Measurements from ENCODE around the gene SLC22A31.

The SLC22A31 gene

DNA sequence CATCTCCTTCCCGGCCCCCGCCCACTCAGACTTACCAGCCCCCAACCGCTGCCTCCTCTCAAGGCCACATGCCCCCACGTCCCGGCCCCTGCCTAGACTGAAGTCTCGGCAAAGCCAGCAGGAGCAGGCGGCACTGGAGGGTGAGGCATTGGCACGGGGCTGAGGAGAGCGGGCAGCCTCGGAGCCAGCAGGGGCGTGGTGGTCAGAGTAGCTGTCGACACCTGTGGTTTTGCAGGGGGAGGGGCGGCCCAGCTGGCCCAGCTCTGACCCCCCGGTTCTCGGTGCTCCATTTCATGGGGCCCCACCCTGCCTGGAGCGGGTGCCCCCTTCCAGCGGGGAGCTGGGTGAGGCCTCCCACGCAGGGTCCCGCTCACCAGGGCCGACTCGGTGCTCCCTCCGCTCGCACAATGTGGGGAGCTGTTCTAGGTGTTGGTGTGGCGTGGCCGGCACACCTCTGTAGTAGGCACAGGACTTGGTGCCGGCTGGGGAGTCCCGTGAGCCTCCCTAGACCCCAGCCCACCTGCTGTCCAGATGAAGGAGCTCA lies 24.1 kb downstream of the SLC22A31 start:
- TF ChIP-seq, protein P1, sequence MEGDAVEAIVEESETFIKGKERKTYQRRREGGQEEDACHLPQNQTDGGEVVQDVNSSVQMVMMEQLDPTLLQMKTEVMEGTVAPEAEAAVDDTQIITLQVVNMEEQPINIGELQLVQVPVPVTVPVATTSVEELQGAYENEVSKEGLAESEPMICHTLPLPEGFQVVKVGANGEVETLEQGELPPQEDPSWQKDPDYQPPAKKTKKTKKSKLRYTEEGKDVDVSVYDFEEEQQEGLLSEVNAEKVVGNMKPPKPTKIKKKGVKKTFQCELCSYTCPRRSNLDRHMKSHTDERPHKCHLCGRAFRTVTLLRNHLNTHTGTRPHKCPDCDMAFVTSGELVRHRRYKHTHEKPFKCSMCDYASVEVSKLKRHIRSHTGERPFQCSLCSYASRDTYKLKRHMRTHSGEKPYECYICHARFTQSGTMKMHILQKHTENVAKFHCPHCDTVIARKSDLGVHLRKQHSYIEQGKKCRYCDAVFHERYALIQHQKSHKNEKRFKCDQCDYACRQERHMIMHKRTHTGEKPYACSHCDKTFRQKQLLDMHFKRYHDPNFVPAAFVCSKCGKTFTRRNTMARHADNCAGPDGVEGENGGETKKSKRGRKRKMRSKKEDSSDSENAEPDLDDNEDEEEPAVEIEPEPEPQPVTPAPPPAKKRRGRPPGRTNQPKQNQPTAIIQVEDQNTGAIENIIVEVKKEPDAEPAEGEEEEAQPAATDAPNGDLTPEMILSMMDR (IDR thresholded peaks at IDR 0.05; ENCODE audit: control insufficient read depth, insufficient read depth, low read depth, low read length, missing control alignments): no peak
- no peak for DNase-seq (ENCODE audit: low read depth)
- no peak overlapping the region for H3K4me3 ChIP-seq (ENCODE audit: control insufficient read depth, low read depth, low read length)

GRCh38 chr16:89175280-89176146 lies 24.8 kb downstream of the SLC22A31 start:
- TF ChIP-seq, protein P1 (IDR thresholded peaks at IDR 0.05; ENCODE audit: control insufficient read depth, insufficient read depth, low read depth, low read length, missing control alignments): no peak
- DNase-seq (ENCODE audit: low read depth): no peak
- H3K4me3 ChIP-seq (ENCODE audit: control insufficient read depth, low read depth, low read length): no peak overlapping the region

DNA sequence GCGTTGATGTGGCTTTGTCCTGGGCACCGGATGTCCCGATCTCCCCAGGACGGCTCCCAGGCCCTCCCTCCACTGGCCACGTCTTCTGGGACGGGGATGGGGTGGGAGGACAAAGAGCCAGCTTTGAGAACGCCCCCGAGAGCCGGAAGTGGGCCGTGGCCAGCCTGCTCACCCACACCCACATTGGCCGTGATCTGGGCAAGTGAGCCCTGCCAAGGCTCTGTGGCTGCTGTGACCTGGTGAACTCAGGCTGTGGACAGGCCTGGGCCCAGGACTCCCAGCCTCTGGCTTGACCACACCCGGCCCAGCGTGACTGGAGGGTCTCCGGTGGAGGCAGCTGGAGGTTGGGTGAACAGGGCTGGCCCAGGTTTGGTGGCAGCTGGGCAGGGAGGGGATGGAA lies 25.5 kb downstream of the SLC22A31 start:
- TF ChIP-seq, protein P1 (IDR thresholded peaks at IDR 0.05; ENCODE audit: control insufficient read depth, insufficient read depth, low read depth, low read length, missing control alignments): no peak
- no peak overlapping the region for H3K4me3 ChIP-seq (ENCODE audit: control insufficient read depth, low read depth, low read length)
- no peak for DNase-seq (ENCODE audit: low read depth)

DNA sequence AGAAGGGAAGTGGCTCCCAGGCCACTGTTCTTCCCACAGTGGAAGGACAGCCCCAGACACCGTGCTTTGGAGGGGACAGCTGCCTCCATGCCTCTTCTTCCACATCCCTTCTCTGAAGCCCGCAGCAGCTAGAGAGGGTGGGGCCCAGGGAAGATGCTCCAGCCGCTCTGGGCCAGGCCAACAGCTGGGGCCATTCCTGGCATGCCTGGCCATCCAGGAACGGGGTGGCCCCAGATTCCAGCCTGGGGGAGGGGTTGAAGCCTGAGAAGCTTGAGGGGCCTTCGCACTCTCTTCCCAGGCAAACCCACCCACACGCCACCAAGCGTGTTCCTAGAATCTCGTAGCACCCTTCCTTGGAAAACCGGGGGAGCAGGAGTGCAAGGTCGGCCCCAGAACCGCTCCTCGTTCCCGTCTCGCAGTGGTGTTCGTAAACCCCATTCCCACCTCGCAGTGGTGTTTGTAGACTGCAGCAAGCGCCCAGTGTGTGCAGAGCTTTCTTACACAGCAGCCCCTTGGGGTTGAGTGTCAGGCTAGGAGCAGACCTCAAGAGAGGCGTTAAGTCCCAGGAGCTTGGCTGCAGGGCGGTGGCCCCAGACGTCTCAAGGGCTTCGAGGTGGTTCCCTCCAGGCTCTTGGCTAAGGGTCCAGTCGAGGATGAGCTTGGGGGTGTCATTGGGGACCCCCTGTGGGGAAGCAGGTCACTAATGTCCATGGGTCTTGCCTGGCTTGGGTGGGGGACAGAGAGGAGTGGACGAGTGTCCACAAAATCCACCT lies 26.1 kb downstream of the SLC22A31 start:
- no peak overlapping the region for H3K4me3 ChIP-seq (ENCODE audit: control insufficient read depth, low read depth, low read length)
- DNase-seq (ENCODE audit: low read depth): no peak
- TF ChIP-seq, protein P1 (IDR thresholded peaks at IDR 0.05; ENCODE audit: control insufficient read depth, insufficient read depth, low read depth, low read length, missing control alignments): no peak

DNA sequence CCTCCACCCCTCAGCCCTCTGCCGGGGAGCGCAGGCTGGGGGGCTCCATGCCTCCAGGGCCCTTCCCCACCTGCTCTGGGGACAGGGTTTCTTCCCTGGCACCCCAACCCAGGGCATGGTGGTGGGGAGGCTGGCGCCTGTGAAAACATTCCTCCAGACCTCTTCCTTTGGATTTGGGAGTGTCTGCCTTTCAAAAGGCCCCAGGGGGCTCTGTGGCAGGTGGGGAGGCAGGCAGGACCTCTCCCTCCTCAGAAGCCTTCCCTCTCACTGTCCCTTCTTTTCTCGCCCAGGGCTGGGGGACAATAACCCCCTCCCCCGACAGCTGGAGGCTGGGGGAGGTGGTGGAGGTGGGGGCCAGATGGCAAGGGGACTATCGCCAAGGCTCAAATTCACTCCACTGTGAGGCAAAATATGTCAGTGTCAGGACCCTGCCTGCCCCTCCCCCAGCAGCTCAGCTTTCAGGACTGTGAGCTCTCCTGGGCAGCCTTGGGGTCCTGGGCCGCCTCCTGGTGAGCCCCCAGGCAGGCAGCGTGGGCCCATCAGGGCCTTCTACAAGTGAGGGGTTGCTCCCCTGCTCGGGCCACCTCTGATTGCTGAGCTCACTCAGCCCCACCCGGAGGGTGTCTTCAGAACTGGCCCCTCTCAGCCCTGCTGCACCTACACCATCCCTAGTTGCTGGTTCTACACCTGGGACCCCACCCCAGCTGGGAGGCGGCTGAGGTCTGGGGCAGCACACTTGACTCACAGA lies 27.0 kb downstream of the SLC22A31 start:
- H3K4me3 ChIP-seq (ENCODE audit: control insufficient read depth, low read depth, low read length): no peak overlapping the region
- TF ChIP-seq, protein P1 (IDR thresholded peaks at IDR 0.05; ENCODE audit: control insufficient read depth, insufficient read depth, low read depth, low read length, missing control alignments): no peak
- DNase-seq (ENCODE audit: low read depth): no peak

All from AG09309 (cell line).